ENCODE results near the gene PMIS2.
A peak's percentile ranks its signal among the peaks of the same experiment; 100 is the strongest.

PMIS2 gene

DNA sequence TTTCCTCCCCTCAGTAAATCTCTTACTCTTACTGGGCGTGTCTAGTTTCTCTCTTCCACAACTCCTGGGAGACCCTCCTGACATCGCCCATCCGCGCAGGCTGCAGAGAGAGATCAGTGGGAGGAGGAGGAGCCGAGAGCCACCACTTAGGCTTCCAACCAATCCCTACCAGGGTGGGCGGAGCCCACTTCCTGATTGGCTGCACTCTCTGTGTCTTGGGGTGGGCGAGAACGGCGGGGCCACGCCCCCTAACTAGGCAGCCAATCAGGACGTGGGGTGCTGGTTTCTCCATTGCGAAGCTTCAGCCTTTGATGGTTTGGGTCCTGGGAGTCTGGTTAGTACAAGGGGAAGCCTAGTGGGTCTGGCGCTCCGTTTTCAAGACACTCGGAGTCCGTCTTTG is at the start of gene PMIS2:
PMIS2 (plus strand) TSS at position 326 of the 400 bp plus-strand sequence. CDS start 87 bp downstream, outside the sequence.
- DNase-seq, result no peak

DNA sequence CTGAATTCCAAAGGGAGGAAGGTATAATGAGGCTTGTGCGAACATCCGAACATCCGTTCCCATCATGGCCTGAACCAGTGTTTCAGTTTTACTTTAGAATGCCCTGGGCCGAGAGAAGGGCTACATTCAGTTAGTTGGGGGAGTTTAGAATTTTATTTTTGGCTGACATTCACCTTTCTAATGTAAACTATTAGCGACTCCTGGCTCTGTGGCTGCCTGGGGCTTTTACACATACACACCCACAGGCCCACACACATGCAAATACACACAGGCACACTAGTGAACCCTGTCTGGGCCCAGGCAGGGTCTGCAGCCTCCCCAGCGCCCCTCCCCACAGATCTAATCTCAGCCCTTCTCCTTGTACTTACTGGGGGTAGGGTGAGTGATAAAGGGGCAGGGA is 46.7 kb upstream of the PMIS2 start:
- no peak for DNase-seq

DNA sequence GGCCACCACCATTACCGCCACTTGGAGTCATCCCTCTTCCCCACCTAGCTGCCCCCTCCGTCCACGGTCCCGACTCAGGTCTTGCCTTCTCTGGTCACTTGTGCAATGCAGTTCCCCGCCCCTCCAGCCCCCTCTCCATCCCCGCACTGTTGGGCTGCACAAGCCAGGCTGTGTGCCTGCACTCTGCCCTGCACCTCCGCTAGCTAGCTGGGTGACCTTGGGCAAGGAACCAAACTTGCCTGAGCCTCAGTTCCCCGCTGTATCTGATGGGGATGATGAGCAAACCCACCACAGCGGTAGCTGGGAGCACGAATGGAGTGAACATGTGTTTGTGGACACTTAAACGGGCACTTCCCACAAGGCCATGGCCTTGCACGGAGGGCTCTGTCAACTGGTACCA is 46.1 kb upstream of the PMIS2 start:
- no peak for DNase-seq

DNA sequence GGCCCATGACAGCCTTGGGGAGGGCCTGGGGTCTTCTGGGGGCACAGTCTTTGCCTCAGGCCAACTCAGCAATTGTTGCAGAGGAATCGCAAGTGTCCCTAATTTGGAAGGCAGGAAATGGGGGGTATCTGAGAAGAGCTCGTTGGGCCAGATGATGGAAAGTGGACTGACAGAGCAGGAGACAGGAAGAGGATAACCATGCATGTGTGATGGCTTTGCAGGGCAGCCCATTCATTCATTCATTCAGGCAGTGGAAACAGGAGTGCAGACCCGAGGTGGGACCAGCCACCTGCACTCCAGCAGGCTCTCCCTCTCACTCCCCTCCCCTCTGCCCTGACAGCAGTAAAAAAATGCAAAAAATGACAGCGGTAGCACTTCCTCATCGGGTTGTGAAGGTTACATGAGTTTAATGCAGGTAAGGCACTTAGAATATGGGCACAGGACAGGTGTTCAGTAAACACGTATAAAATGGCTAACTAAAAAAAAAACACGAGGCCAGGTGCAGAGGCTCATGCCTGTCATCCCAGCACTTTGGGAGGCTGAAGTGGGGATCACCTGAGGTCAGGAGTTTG is 45.5 kb upstream of the PMIS2 start:
- DNase-seq, result no peak

DNA sequence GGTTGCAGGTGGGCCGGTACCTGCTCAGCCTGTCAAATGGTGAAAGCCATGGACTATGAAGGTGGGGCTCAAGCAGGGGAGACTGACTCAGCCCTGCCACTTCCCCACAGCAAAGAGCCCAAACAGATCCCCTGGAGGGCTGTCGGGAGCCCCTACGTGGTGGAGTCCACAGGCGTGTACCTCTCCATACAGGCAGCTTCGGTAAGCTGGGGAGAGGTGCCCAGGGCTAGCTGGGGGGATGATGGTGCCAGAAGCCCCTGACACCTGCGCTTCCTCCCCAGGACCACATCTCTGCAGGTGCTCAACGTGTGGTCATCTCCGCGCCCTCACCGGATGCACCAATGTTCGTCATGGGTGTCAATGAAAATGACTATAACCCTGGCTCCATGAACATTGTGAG is 43.8 kb upstream of the PMIS2 start:
- no peak for DNase-seq

DNA sequence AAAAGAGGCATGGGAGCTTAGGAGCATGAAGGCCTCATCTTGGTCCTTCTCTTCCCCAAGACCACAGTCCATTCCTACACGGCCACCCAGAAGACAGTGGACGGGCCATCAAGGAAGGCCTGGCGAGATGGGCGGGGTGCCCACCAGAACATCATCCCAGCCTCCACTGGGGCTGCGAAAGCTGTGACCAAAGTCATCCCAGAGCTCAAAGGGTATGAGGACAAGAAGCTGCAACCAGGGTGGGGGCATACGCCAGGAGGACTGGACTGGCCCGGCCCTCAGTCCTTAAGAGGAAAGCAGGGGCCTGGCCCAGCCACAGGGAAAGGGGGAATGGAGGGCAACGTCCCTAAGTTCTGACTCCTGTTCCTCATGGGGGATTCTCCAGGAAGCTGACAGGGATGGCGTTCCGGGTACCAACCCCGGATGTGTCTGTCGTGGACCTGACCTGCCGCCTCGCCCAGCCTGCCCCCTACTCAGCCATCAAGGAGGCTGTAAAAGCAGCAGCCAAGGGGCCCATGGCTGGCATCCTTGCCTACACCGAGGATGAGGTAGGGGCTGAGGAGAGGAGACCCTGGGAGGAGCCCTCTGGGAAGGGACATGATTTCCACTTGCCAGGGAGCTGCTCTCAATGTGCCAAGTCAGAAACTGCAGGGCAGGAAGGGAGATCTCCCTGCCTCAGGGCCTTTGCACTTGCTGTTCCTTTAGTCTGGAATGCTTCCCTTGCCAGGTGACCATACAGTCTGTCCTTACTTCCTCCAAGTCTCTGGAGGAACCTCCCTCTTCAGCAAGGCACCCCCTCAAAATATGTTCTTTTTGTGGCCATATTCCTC is 42.5 kb upstream of the PMIS2 start:
- no peak for DNase-seq

DNA sequence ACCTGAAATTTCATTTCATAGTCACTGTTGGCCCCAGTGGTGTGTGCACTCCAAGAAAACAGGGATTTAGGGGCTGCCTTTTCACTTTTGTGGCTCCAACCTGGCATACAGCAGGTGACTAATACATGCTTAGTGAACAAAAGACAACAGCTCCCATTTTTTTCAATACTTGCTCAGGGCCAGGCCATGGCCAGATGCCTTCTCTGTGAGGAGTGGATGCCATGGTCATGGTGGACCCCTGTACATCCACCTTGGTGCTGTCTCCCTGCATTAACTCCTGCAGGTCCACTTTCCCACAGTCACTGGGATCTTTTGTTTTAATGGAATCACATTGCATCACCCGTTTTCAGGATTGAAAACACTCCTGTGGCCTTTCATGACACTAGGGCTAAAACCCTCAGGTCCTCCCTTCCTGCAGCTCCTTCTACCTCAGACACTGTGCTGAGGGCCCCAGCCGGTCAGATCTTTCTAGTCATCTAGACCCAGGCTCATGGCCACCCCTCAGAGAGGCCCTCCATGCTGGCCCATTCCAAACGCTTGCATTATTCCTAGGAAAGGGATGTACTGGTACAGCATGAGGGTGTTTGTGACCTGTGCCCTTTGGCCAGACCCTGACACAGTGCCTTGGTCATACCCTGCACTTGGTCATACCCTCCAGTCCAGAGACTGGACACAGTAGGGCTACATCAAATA is 41.7 kb upstream of the PMIS2 start:
- DNase-seq, result no peak

DNA sequence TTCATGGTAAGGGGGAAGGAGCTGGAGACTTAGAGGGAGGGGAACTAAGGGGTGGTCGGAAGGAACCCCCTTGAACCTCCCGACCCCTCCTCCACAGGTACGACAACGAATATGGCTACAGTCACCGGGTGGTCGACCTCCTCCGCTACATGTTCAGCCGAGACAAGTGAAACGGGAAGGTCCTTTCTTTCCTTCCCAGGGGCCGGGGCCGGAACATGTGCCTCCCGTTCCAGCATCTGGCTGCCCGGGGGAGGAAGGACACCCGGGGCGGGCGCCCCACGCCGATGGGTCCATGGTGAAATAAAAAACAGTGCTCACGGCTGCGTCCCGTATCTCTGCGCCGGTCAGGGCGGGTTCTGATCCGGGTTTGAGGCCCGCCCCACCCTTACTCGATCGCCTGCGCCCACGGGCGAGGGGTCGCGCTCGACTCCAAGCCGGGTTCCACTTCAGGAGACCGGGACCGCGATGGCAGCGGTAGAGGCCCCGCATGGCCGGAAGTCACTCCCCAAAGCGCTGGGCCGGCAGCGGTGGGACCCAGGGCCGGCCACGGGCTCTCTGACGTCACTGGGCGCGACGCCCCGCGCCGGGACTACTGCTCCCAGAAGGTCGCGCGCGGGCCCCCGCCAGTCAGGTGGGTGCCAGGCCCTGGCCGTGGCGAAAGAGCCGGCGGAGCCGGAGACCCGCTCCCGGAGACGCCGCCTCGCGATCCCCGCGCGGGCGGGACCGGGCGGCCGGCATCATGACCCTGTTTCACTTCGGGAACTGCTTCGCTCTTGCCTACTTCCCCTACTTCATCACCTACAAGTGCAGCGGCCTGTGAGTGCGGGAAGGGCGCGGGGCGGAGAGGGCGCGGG is 40.7 kb upstream of the PMIS2 start, which contains the start of gene TMEM147:
TMEM147 (plus strand) TSS at position 626 of the 854 bp plus-strand sequence; CDS start at position 740, 114 bp downstream.
- DNase-seq, result peak; percentile 26

DNA sequence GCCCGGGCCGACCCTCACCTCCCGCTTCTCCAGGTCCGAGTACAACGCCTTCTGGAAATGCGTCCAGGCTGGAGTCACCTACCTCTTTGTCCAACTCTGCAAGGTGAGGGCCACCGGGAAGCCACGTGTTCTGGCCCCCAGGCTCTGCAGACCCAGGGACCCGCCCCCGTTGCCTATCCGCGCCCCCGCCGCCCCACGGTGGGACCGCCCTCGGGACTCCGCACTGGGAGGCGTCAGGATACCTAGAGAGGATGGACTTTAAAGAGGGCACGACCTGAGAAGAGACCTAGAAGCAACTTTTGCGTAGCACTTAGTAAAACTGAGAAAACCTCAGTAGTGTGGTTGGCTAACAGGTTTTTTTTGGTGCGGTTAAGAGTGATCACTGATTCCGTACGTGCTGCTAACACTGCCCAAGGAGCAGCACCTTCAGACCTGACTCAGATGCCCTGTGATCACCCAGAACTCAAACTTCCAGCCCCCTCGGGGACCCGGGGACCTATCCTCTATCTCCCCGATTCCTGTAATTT is 40.1 kb upstream of the PMIS2 start:
- DNase-seq, result no peak

DNA sequence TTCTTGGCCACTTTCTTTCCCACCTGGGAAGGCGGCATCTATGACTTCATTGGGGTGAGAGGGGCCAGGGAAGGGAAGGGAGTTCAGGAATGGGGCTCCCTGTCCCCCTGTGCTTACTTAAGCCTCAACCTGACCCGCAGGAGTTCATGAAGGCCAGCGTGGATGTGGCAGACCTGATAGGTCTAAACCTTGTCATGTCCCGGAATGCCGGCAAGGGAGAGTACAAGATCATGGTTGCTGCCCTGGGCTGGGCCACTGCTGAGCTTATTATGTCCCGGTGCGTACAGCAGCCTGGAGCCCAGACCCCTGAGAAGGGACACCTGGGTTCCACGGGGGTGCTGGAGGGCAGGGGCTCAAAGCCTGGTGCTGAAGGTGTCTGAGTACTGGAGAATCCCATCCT is 39.4 kb upstream of the PMIS2 start:
- DNase-seq, result no peak

DNA sequence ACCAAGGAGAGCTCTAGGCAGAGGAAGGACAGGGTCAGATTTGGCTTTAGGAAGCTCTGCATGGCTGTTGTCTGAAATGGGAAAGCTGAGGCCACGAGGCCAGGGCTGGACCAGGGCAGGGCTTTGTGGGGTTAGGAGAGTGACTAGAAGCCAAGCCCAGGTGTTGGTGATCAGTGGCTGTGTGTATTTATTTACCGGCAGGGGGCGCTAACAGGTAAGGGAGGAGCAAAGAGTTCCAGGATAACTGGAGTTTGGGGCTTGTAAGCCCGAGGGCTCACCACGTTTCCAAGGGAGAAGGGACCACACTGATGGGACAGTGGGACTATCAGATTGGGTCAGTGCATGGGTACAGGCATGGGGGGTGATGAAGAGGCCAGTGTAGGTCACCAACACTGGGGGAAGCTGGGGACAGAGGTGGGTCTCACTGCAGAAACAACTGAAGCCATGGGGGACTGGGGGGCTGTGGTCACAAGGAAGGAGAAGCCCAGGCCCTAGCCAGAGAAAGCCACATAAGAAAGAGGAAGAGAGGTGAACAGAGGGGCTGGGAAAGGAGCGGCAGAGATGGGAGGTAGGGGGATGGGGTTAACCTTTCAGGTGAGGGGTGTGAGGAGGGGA is 36.7 kb upstream of the PMIS2 start:
- DNase-seq, result peak; percentile 39

DNA sequence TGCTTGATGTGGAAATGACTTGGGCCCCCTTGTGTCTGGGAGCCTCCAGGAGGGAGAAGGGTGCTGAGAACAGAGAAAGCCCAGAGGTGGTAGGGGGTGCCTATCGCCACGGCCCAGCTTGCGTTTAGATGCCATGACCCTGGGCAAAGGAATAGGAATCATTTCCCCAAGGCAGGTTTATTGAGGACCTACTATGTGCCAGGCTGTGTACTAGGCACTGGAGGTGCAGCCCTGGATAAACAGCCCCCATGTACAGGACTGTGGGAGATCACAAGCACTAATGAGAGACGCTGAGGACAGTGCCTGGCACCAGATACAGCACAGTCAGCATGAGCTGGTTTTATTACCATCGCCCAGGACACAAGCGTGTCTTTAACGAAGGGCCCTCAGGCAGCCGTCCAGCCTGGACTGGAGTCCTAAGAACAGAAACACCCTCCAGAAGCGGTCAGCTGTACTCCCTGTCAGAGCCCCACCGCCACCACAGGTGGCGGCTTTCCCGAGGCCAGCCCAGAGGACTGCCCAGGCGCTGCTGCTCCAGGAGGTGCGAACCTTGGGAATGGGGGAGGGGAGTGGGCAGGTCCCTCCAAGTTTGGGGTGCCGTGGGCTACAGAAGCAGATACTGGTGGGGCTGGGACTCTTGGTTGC is 36.0 kb upstream of the PMIS2 start:
- DNase-seq, result no peak

DNA sequence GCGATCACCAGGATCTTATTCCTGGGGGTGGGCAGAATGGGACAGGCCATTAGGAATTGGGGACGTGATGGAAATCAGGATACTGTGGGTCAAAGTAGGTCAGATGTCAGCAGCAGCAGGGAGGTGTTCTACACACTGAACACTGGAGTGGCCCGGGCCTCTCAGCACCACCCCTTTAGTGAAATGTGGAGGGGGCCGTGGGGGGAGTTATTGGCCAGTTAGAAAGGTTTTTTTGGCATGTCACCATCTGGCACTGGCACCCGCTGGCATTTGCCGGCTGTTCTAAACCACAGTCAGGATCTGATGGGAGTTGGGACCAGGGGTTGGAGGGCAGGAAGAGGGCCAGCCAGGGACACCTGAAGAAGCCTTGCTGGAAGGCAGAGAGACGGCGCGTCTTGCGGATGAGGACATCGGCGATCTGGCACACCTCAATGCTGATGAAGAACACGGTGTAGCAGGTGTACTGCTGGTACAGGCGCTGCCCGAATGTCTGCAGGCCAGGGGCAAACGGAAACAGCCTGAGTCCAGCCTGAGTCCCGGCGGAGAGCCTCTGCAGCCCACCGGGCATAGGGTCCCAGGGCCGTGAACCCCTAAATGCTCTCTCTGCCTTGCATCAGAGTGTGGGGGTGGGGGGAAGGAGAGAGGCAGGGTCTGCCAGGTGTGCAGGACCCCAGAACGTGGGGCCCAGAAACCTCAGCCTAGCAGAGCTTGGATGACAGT is 34.7 kb upstream of the PMIS2 start:
- no peak for DNase-seq

DNA sequence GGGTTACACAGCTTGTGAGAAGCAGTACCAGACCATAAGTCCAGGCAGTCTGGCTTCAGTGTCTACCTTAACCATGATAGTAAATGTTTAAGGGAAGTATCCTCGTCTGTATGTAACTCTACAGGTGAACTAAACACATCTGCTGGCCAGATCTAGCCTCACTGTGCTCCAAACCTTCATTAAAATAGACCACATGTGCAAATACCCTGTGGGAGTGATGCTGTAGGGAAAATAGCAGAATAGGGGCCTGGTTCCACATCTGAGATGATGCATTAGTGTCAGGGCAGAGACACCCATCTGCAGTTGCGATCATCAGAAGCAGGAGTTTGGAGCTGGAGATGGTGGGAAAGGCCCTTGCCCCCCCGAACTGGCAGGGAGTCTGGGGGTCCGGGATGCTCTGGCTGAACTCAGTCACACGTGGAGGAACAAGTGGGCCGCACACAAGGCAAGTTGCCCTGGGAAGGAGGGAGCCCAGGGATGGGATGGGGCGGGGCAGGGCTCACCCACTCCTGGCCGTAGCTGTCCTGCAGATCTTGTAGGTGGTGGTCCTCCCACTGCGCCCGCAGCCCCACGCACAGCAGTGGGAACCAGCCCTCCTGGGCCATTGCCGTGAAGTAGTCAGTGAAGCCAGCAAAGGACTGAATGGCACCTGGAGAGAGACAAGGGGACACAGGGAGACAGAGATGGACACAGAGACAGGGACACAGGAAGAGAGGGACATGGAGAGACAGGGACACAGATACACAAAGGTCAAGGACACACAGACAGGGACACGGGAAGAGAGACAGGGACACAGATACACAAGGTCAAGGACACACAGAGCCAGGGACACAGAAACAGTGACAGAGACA is 33.2 kb upstream of the PMIS2 start:
- no peak for DNase-seq

DNA sequence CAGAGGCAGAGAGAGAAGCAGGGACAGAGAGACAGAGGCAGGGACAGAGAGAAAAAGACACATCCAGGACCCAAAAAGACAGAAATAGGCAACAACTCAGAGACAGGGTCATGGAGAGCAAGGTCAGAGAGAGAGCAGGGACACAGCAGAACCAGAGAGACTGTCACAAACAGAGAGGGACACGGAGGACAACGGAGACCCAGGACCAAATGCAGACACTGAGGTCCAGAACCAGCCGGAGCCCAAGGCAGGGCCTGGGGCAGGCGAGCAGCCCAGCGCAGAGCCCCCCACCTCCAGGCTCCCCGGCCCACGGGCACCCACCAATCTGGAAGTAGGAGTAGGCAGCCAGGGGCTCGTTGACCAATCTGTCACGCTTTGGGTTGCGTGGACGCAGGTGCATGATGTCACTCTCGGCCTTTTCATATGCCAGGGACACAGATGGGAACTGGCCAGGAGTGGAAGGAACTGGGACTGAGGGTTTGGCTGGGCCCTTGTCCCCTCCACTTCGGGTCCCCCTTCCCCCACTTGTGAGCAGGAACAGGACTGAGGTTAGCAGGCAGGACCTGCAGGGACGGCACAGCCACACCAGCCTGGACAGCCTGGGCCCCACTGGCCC is 32.5 kb upstream of the PMIS2 start:
- no peak for DNase-seq

DNA sequence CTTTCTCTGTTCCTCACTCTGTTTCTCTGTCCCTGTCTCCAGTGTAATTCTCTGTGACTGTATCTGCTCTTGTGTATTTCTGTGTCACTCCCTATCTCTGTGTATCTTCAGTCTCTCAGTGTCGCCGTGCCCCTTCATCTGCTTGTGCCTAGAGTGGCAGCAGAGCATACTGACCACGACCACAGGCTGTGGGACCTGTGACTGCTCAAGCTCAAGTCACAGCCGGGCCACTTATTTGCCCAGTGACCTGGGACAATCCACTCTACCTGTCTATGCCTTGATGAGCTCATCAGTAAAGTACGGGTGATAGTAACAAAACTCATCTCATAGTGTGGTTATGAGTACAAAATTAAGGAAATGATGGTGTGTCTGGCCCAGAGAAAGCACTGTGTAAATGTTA is 31.9 kb upstream of the PMIS2 start:
- DNase-seq, result no peak

DNA sequence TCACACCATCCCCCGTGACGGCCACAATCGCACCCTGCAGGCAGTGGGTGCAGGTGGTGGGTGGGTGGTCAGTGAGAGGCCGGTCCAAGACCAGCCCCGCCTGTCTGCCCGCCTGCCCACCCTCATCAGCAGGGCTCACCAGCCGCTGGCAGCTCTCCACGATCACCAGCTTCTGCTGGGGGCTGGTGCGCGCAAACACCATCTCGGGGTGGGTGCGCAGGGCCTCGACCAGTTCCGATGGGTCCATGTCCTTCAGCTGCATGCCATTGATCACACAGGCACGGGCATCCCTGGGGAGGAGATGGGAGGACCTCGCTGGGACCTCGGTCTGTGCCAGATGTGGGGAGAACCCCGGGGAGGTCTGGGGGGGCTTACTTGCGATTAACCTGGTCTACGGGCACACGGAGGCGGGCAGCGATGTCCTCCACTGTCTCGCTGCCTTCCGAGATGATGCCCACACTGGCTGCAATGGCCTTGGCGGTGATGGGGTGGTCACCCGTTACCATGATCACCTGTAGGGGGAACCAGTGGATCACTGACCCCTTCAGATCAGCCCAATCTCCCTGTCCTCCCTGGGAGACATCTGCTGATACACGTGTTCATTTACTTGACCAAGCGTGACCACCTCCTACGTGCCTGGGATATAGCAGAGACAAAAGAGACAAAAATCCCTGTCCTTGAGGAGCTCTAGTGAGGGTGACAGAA is 30.5 kb upstream of the PMIS2 start:
- no peak for DNase-seq

DNA sequence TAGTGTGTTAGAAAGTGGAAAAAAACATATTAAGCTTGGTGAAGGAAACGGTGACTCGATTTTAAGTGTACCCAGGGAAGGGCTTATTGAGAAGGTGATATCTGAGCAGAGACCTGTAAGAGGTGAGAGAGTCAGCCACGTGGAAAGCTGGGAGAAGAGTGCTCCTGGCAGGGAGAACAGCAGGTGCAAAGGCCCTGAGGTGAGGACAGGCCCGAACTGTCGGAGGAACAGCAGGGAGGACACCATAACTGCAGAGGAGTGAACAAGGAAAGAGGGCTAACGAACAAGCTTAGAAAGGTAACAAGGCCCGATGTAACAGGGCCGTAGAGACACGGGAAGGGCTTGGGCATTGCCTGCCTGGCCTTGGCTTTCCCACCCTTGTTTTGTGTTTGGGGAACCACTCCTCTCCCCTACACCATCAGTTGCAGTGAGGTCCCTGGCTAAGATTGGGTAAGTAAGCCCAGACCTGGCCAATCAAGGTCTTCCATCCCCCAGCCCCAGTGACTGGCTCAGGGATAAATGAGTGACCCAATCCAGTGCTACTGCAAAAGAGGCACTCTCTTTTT is 29.9 kb upstream of the PMIS2 start:
- no peak for DNase-seq
